ENCODE results near the gene RCOR2. TPM values are rescaled to one million over a fixed set of nuclear protein-coding genes. Genes with fewer than 3 reads are reported as not detected.

The RCOR2 gene
- total and polyA plus RNA-seq, 2 of the 13 experiments (the other 11 are each of a cell fraction or from before 2014, with no cell fraction given): 8.3 to 8.5 TPM

- no peak for TF ChIP-seq KDM4B (CRISPR knock-in tag; IDR thresholded peaks at IDR 0.05)
- no peak for TF ChIP-seq EZH2 (conservative IDR thresholded peaks at IDR 0.05; ENCODE audit: low read depth, low read length)
- TF ChIP-seq ZNF75D (CRISPR knock-in tag; IDR thresholded peaks at IDR 0.05; ENCODE audit: borderline replicate concordance): no peak
- no peak for TF ChIP-seq ZNF672 (CRISPR knock-in tag; IDR thresholded peaks at IDR 0.05)
- no peak for TF ChIP-seq ZNF558 (CRISPR knock-in tag; IDR thresholded peaks at IDR 0.05; ENCODE audit: borderline replicate concordance)
- TF ChIP-seq KDM6A (CRISPR knock-in tag; IDR thresholded peaks at IDR 0.05; ENCODE audit: low read depth): no peak
- peak; percentile 75 for TF ChIP-seq PHF21A (CRISPR knock-in tag; IDR thresholded peaks at IDR 0.05)
- TF ChIP-seq ADNP (CRISPR knock-in tag; IDR thresholded peaks at IDR 0.05): no peak
- TF ChIP-seq ZNF788 (CRISPR knock-in tag; IDR thresholded peaks at IDR 0.05; ENCODE audit: borderline replicate concordance): peak; percentile 92; the same call in 1 of the 2 replicates
- no peak for TF ChIP-seq NFE2 (CRISPR knock-in tag; IDR thresholded peaks at IDR 0.05)
- TF ChIP-seq PBX2 (CRISPR knock-in tag; IDR thresholded peaks at IDR 0.05): no peak
- TF ChIP-seq KMT2B (CRISPR knock-in tag; IDR thresholded peaks at IDR 0.05): peak; percentile 62; the same call in 1 of the 2 replicates
- TF ChIP-seq TCF7 (IDR thresholded peaks at IDR 0.05; ENCODE audit: low read depth): no peak
- TF ChIP-seq DDIT3 (CRISPR knock-in tag; IDR thresholded peaks at IDR 0.05): 0 out of 2 replicates have a peak, but pooled peaks have one; percentile 38
- no peak for TF ChIP-seq ZNF232 (CRISPR knock-in tag; IDR thresholded peaks at IDR 0.05; ENCODE audit: borderline replicate concordance)
- peak; percentile 24; the same call in 1 of the 2 replicates for TF ChIP-seq CCDC6 (CRISPR knock-in tag; IDR thresholded peaks at IDR 0.05)
- peak; percentile 71; the same call in 1 of the 2 replicates for TF ChIP-seq YEATS4 (CRISPR knock-in tag; IDR thresholded peaks at IDR 0.05; ENCODE audit: borderline replicate concordance)
- no peak for TF ChIP-seq ZNF382 (CRISPR knock-in tag; IDR thresholded peaks at IDR 0.05; ENCODE audit: borderline replicate concordance)
- no peak for TF ChIP-seq MAFK (conservative IDR thresholded peaks at IDR 0.05 in 1 of 2, IDR thresholded peaks at IDR 0.05 in 1 of 2; ENCODE audit: low read length in 2 of 2)
- TF ChIP-seq CENPBD1 (CRISPR knock-in tag; IDR thresholded peaks at IDR 0.05; ENCODE audit: borderline replicate concordance, low read depth): no peak
- TF ChIP-seq MYC (CRISPR knock-in tag; IDR thresholded peaks at IDR 0.05; ENCODE audit: borderline replicate concordance): peak; percentile 64; the same call in 1 of the 2 replicates
- TF ChIP-seq GABPB1 (CRISPR knock-in tag; IDR thresholded peaks at IDR 0.05): peak; percentile 41; the same call in 1 of the 2 replicates
- TF ChIP-seq MEIS1 (CRISPR knock-in tag; IDR thresholded peaks at IDR 0.05; ENCODE audit: borderline replicate concordance): no peak
- TF ChIP-seq ZFP36 (IDR thresholded peaks at IDR 0.05; ENCODE audit: borderline replicate concordance, low read depth, low read length, partially characterized antibody): no peak
- no peak for TF ChIP-seq AHR (CRISPR knock-in tag; IDR thresholded peaks at IDR 0.05)
- peak; percentile 69 for TF ChIP-seq ZNF263 (CRISPR knock-in tag; IDR thresholded peaks at IDR 0.05)
- peak; percentile 84; the same call in 1 of the 2 replicates for TF ChIP-seq YEATS2 (CRISPR knock-in tag; IDR thresholded peaks at IDR 0.05; ENCODE audit: borderline replicate concordance)
- TF ChIP-seq ZNF17 (CRISPR knock-in tag; IDR thresholded peaks at IDR 0.05): no peak
- peak; percentile 74; the same call in 1 of the 2 replicates for TF ChIP-seq ZSCAN31 (CRISPR knock-in tag; IDR thresholded peaks at IDR 0.05; ENCODE audit: low read depth)
- TF ChIP-seq SPEN (CRISPR knock-in tag; IDR thresholded peaks at IDR 0.05; ENCODE audit: low read depth): peak; percentile 66; the same call in 1 of the 2 replicates
- TF ChIP-seq ZNF652 (CRISPR knock-in tag; IDR thresholded peaks at IDR 0.05; ENCODE audit: borderline replicate concordance, low read depth): no peak
Observed at GRCh38 chr11:63871962-63872799, 44.8 kb downstream of the RCOR2 start (continued).

Data from HepG2 (cell line).